MM.1S (cell line): ENCODE results near the gene ANKK1.

Experiments
- DNase-seq: peaks from one replicate; pipeline ENCODE4 v3.0.0-alpha.2; 2015
- H2AFZ ChIP-seq: fragments of 300-600 bp; sonication (generic); 2 replicates; pipeline ENCODE4 v1.6.0; 2016; ENCODE audit warnings: antibody characterized with exemption, low read length
- H3F3A ChIP-seq: fragments of 300-600 bp; sonication (generic); 2 replicates; pipeline ENCODE4 v1.6.1; 2016; ENCODE audit warnings: mild to moderate bottlenecking, antibody characterized with exemption, low read length, moderate library complexity, mixed read lengths; ENCODE audit not compliant: insufficient read depth
- H3K27ac ChIP-seq: fragments of 300-600 bp; sonication (generic); 2 replicates; pipeline ENCODE4 v1.5.1; 2016; ENCODE audit warnings: mild to moderate bottlenecking, low read length
- H3K27me3 ChIP-seq: fragments of 300-600 bp; sonication (generic); replicated peaks from 2 replicates; pipeline ENCODE4 v1.6.0; 2016; ENCODE audit warnings: low read length; ENCODE audit not compliant: insufficient read depth
- H3K36me3 ChIP-seq: fragments of 300-600 bp; sonication (generic); replicated peaks from 2 replicates; pipeline ENCODE4 v1.6.1; 2016; ENCODE audit warnings: mild to moderate bottlenecking, low read length, mixed read lengths; ENCODE audit not compliant: insufficient read depth
- H3K4me1 ChIP-seq: fragments of 300-600 bp; sonication (generic); 2 replicates; pipeline ENCODE4 v1.6.1; 2016; ENCODE audit warnings: low read length, mixed read lengths
- H3K4me2 ChIP-seq: fragments of 300-600 bp; sonication (generic); 2 replicates; pipeline ENCODE4 v1.6.0; 2016; ENCODE audit warnings: low read depth, low read length
- H3K4me3 ChIP-seq: fragments of 300-600 bp; sonication (generic); 2 replicates; pipeline ENCODE4 v1.5.1; 2016; ENCODE audit warnings: low read length, mixed read lengths
- H3K79me2 ChIP-seq: fragments of 300-600 bp; sonication (generic); 2 replicates; pipeline ENCODE4 v1.6.1; 2016; ENCODE audit warnings: mixed run types, low read length, mixed read lengths
- H3K9ac ChIP-seq: fragments of 300-600 bp; sonication (generic); 2 replicates; pipeline ENCODE4 v1.6.1; 2016; ENCODE audit warnings: low read length, mixed read lengths
- H3K9me2 ChIP-seq: fragments of 300-600 bp; sonication (generic); replicated peaks from 2 replicates; pipeline ENCODE4 v1.6.1; 2016; ENCODE audit warnings: mild to moderate bottlenecking, low read length, mixed read lengths; ENCODE audit not compliant: insufficient read depth
- H3K9me3 ChIP-seq: fragments of 300-600 bp; sonication (generic); replicated peaks from 2 replicates; pipeline ENCODE4 v1.6.1; 2016; ENCODE audit warnings: mild to moderate bottlenecking, low read length, mixed read lengths; ENCODE audit not compliant: insufficient read depth
- H4K20me1 ChIP-seq: fragments of 300-600 bp; sonication (generic); 2 replicates; pipeline ENCODE4 v1.6.1; 2016; ENCODE audit warnings: mild to moderate bottlenecking, low read length, moderate library complexity, mixed read lengths; ENCODE audit not compliant: insufficient read depth
- EZH2 ChIP-seq: fragments of 300-600 bp; sonication (generic); optimal IDR thresholded peaks from 2 replicates; pipeline ENCODE3; 2017; ENCODE audit warnings: low read depth, mild to moderate bottlenecking, antibody characterized with exemption, low read length, mixed read lengths
- EZH2phosphoT487 ChIP-seq: fragments of 300-600 bp; sonication (generic); IDR thresholded peaks from 2 replicates; pipeline ENCODE4 v1.6.1; 2018; ENCODE audit warnings: antibody characterized with exemption, low read length
- TF ChIP-seq, protein P1 (sequence below): fragments of 300-600 bp; sonication (generic); IDR thresholded peaks from 2 replicates; pipeline ENCODE4 v1.5.1; 2016; ENCODE audit warnings: antibody characterized with exemption, low read length, mixed read lengths

The ANKK1 gene

DNA sequence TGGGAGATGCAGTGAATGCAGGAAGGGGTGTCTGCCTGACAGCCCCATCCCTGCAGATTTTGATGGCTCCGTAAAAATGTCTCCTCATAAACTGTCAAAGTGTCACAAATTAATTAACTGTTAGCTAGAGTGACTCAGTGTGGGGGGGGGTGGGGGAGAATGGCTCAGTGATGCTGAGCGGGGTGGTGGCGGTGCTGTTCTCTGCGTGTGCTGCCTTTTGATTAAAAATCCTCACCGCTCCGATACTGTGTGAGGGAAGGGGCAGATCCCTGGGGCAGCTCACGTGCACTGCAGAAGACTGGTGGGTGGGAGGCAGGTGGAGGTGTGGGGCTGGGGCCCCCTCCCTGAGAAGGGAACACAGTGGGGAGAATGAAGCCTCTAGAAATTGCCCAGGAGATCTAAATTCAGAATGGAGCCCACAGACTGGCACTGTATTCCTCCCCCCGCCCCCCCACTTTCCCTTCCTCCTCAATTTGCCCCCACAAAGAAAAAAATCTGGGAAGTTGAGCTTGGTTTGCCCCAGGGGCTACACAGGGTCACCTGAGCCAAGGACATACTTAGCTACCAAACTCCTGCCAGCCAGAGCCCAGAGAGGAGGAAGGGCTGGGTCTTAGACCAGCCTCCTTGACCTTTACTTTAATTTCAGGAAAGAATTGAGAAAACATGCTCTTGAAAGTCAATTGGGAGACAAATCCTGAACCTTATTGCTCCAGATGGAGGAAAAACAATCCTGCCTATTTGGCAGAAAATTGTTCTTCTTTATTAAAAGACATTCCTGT lies 47.8 kb downstream of the ANKK1 start:
- no peaks in the 10 kb centered on the region for H4K20me1 ChIP-seq
- TF ChIP-seq, protein P1, sequence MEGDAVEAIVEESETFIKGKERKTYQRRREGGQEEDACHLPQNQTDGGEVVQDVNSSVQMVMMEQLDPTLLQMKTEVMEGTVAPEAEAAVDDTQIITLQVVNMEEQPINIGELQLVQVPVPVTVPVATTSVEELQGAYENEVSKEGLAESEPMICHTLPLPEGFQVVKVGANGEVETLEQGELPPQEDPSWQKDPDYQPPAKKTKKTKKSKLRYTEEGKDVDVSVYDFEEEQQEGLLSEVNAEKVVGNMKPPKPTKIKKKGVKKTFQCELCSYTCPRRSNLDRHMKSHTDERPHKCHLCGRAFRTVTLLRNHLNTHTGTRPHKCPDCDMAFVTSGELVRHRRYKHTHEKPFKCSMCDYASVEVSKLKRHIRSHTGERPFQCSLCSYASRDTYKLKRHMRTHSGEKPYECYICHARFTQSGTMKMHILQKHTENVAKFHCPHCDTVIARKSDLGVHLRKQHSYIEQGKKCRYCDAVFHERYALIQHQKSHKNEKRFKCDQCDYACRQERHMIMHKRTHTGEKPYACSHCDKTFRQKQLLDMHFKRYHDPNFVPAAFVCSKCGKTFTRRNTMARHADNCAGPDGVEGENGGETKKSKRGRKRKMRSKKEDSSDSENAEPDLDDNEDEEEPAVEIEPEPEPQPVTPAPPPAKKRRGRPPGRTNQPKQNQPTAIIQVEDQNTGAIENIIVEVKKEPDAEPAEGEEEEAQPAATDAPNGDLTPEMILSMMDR = no peak
- TF ChIP-seq EZH2 = no peak
- no peak for TF ChIP-seq EZH2phosphoT487

DNA sequence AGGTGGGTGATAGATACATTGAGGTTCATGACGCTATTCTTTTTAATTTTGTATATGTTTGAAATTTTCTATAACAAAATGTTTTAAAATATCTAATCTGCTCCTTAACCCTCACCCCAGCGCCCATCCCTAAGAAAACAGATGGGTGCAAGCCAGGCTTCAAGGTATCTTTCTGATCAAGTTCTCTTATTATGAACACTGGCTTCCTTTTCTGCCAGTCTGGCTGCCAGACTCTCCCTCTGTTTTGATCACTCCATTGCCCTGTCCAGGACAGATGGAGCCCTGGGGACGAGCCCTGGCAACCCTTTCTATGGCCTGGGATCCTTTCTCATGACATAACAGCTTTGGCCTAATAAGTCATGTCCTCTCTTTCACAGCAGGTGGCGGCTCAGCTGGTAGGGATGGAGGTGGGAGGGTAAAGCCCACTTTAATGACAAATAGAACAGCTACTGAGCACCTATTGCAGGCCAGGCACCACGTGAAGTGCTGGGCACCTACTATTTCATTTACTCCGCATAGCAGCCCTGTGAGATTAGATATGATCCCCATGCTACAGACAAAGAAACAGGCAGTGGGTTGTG lies 49.2 kb downstream of the ANKK1 start:
- no peaks in the 10 kb centered on the region for H3K79me2 ChIP-seq
- H3K4me1 ChIP-seq = no peaks in the 10 kb centered on the region
- no peaks in the 10 kb centered on the region for H3F3A ChIP-seq
- H3K27me3 ChIP-seq = no peaks in the 10 kb centered on the region
- no peaks in the 10 kb centered on the region for H3K9me2 ChIP-seq
- H3K9ac ChIP-seq = no peak overlapping the region
- H3K4me3 ChIP-seq = no peak overlapping the region
- no peak for DNase-seq
- no peak overlapping the region for H3K4me2 ChIP-seq
- no peaks in the 10 kb centered on the region for H3K36me3 ChIP-seq
- no peak overlapping the region for H2AFZ ChIP-seq
- no peaks in the 10 kb centered on the region for H4K20me1 ChIP-seq
- no peak overlapping the region for H3K27ac ChIP-seq
- no peaks in the 10 kb centered on the region for H3K9me3 ChIP-seq
- TF ChIP-seq, protein P1 = no peak
- TF ChIP-seq EZH2phosphoT487 (no peak), EZH2 (no peak)

More for the DNA sequence above, 47.8 kb downstream of the ANKK1 start:
- Histone ChIP-seq H3K9me2 (no peaks in the 10 kb centered on the region), H3F3A (no peaks in the 10 kb centered on the region), H3K9ac (no peak overlapping the region), H3K27ac (no peak overlapping the region), H3K9me3 (no peaks in the 10 kb centered on the region), H3K4me3 (no peak overlapping the region), H3K27me3 (no peaks in the 10 kb centered on the region), H3K36me3 (no peaks in the 10 kb centered on the region), H3K4me2 (no peak overlapping the region), H3K4me1 (no peaks in the 10 kb centered on the region), H2AFZ (no peak overlapping the region), H3K79me2 (no peaks in the 10 kb centered on the region)
- DNase-seq = no peak

DNA sequence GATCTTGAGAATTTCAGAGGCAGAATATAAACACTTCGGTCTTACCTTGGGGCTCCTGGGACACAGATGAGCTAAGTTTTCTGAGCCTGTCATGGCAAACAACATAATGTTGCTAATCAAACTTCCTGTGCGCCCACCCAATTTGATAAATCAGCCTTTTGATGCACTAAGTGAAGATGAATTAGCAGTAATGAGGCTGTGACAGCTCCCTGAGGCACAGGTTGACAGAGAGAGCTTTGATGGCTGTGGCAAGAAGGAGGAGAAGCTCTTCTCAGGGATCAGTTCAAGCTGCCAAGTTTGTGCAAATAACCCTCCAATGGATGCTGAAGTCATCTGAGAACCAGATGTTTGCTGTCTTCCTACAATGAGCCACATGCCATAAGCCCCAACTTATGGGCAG lies 53.2 kb downstream of the ANKK1 start:
- no peak overlapping the region for H3K27ac ChIP-seq
- no peak overlapping the region for H3K4me3 ChIP-seq
- H4K20me1 ChIP-seq = no peaks in the 10 kb centered on the region
- H3K36me3 ChIP-seq = no peaks in the 10 kb centered on the region
- no peak for DNase-seq
- no peaks in the 10 kb centered on the region for H3F3A ChIP-seq
- H3K27me3 ChIP-seq = no peaks in the 10 kb centered on the region
- no peak overlapping the region for H2AFZ ChIP-seq
- no peaks in the 10 kb centered on the region for H3K4me1 ChIP-seq
- no peaks in the 10 kb centered on the region for H3K79me2 ChIP-seq
- H3K9ac ChIP-seq = no peak overlapping the region
- TF ChIP-seq, protein P1 = no peak
- no peak for TF ChIP-seq EZH2phosphoT487
- TF ChIP-seq EZH2 = no peak
- no peaks in the 10 kb centered on the region for H3K9me2 ChIP-seq
- H3K9me3 ChIP-seq = no peaks in the 10 kb centered on the region
- no peak overlapping the region for H3K4me2 ChIP-seq
